GM21381 (cell line): ENCODE results near the gene TRIM38.

Experiments
- ATAC-seq: cut with Tn5 transposase; IDR thresholded peaks from one replicate; pipeline ENCODE4 v1.9.1; 2021; ENCODE audit warnings: mild to moderate bottlenecking, moderate library complexity; ENCODE audit not compliant: unreplicated experiment

Gene TRIM38

DNA sequence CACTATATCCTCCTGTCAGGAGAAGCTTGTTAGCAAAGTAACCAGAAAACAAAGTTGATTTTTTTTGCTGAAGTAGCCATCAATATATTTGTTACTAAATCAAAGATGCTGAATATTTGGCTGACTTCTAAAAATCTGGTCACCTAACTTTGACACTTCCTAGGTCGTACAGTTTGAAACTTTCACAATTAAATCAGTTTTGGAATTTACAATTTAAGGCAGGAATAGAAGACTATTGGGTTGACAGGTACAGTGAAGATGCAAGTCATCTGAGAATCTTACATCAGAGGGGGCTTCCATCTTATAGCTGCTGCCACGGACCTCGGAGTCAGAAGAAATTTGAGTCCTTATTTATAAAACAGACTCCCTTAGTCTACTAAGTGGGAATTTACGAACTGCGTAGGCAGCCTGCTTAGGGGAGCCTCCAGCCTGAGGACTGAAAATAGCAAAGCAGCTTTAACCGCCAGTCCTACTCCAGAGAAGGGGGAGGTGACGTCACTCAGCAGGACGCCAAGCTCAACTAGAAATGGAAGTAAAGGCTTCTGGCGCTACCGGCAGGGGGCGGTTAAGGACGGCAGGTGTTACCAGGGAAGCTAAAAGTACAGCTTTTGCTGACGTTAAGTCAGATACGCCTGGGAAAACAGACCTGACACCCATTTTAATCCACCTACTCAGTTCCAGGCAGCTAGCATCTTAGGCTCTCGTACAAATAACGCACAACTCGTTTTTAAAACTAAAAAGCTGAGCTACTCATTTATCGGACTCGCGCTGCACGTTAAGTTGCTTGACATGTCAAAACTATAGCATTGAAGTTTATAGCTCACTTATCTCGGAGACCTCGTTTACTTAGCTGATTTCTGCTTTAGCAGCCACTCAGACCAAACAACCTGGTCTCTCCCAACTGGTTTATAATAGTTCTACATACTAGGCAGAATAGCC, 63.6 kb downstream of the TRIM38 start:
- peak; percentile 32 for ATAC-seq

DNA sequence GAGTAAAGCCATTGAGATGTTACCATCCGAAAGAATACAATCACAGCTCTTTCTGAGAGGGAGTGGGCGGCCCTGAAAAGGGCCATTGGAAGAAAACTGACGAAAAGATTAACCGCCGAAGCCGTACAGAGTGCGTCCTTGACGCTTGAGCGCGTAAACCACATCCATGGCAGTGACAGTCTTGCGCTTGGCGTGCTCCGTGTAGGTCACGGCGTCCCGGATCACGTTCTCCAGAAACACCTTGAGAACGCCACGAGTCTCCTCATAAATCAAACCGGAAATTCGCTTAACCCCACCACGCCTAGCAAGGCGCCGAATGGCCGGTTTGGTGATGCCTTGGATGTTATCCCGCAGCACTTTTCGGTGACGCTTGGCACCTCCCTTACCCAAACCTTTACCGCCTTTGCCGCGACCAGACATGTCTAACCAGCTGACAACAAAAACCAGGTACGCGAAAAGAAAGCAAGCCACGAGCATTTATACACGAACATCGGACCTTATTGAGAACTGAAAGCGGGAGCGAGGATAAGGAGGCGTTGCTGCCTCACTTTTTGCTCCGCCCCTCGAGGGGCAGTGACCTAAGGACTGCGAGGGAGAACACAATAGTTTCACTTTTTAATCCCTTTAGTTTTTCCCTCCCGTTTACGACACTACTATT, 64.4 kb downstream of the TRIM38 start:
- ATAC-seq = peak; percentile 45

DNA sequence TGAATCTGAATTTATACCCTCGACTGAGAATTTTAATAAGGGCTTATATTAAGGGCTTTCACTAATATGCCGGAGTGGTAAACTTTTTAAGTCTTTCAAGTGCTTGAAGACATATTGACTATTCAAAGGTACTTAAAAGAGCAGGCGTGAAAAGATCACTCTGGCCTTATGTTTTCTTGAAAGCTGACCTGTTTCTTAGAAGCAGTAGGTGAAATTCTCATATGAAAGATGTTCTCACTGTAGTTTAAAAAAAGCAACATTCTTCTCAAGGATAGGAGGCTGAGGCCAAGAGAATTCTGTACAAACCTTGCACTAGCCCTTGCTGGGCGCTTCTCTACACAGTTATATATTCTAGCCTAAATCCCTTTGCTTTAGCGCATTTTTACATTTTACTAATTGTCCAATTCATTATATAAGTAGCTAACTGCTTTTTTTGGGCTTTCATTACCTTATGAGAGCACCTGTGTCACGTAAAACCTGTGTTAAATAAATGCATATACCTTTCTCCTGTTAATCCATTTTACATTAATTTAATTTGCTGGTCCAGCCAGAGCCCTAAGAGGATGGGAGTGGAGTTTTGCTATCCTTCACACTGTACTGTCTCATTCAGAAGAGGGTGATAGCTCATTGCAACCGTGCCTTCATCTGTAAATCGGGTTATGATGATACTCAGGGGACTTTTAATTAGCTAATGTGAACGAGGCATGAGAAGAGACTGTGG, 65.0 kb downstream of the TRIM38 start:
- ATAC-seq = no peak

DNA sequence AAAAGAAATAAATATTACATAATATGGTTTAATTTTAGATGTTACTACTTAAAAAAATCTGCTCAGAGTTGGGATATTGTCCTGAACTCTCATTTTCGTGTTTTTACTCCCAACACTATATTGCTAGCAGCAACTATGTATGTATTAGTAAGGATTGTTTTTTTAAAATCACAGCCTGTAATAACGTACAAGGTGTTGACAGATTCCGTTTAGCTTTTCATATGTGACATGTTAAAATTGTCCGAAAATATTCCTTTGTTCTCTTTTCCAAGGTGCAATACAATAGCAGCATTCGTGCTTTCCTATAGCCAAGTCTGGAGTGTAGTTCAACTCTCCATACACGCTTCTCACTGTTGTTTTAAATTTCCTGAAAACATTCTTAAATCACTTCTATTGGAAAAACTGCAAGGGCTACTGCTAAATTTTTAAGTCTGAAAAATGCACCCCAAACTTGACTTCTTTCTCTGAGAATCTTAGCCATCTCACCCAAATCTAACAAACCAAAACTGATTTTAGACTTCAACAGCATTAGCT, 65.7 kb downstream of the TRIM38 start:
- ATAC-seq = no peak

DNA sequence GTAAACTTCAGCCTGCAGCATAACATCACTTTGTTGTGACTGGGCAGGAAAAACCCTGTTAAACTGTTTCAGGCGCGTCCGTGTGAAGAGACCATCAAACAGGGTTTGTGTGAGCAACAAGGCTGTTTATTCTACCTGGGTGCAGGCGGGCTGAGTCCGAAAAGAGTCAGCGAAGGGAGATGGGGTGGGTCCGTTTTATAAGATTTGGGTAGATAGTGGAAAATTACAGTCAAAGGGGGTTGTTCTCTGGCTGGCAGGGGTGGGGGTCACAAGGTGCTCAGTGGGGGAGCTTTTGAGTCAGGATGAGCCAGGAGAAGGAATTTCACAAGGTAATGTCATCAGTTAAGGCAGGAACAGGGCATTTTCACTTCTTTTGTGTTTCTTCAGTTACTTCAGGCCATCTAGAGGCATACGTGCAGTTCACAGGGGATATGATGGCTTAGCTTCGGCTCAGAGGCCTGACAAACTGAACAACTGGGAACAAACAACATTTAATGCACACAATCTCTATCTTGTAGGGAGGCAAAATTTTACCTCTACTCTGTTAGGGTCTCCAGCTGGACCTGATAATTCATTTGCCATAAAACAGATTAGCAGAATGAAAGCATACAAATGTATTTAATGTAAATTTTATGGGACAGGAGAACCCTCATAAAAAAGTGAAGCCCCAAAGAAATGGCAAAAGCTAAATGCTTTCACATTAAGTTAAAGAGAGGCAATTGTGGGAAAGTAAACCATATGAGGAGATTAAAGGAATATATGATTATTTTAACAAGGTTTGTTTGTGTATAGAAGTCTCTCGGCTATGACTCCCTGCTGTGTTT, 66.4 kb downstream of the TRIM38 start:
- ATAC-seq = no peak

DNA sequence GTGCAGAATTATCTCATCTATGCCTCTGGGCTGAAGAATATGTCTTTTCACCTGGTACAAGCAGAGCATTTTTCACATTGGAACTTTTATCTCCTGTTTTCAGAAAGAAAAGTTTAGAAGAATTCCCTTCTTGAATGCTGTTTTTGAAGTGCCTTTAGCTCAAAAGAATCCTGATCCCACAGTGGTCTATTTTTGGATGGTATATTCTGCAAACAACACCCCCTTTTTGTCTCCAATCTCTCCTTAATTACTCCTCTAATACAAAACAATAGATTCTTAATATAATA, 66.9 kb downstream of the TRIM38 start:
- ATAC-seq = no peak

DNA sequence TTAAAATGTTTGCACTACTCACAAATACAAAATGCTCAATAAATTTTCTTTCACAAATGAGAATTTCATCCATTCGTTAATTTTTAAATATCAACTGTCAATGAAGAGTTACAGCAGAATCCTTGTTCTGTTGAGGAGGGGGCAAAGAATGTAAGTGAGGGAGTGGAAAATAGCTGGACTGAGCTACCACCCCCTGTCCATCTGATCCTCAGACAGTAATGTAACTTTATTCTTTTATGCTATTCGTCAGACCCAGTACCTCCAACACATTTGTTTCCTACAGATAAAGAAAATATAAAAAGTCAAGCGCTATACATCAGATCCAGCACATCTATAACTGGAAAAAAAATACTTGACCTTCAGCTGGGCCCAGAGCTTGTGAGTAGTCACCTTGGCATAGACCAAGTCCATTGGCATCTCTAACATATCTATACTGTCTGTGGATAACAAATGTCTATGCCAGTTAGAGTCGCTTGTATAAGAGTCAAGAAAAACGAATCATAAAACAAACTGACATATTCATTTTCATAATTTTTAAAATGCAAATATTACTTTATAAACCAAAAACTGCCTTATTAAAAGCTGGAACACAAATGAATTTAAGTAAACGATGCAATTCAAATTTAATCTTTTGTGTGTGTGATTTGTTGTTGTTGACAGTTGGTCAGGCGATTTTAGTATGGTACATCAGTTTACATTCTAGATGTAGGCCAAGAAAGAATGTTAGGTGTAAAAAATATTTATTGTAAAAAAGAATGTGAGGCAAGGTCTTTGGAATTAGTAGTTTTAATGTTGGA, 67.5 kb downstream of the TRIM38 start:
- ATAC-seq = no peak

DNA sequence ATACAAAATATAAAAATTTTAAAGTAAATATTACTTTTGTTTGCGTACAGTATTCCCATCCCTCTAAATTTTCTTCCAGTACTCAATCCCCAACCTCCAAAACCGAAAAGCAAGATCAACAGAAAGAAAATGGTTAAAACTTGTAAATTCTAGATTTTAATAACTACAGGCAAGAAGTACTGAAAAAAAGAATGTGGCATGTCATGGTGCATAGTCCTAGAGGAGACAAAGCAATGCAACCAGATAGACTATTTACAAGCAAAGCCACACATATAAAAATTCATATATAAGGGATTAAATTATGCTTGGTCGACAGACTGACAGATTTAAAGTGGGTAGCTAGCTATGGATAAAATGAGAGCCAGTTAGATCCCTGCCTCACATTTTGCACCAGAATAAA, 68.1 kb downstream of the TRIM38 start:
- no peak for ATAC-seq

DNA sequence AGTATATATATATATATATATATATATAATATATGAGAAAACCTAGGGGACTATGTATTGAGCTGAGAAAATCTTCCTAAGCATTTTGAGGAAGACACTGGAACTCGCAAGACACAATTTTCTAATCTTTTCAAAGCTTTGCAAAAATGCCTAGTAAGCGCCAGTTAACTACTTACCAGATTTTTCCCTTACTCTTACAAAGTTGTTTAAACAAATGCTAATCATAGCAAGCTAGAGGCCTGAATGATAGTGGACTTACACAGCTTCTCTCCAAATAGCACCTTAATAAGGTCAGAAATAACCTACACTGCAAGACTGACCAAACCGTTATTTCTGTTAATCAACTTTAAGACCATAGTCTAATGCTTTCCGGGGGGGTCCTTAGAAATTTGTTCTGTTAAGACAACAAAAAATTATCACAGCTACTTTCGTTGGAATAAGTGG, 68.6 kb downstream of the TRIM38 start:
- ATAC-seq = no peak

DNA sequence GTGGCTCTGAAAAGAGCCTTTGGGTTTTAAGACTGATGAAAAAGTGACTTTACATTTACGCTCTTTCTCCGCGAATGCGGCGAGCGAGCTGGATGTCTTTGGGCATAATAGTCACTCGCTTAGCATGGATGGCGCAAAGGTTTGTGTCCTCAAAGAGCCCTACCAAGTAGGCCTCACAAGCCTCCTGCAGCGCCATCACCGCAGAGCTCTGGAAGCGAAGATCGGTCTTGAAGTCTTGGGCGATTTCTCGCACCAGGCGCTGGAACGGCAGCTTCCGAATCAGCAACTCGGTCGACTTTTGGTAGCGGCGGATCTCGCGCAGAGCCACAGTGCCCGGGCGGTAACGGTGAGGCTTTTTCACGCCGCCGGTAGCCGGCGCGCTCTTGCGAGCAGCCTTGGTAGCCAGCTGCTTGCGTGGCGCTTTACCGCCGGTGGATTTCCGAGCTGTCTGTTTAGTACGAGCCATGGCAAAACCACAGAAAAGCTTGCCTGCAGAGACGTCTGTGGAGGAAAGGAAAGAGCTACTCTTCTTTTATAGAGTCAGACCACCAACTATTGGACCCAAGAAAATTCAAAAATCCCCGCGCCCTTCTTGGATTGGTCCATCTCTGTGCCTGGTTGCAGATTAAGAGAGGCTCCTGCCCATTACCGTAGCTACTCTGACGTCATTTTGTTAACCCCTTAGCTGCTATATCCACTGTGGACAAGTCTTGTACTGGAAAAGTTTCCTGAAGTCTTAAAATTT, 69.2 kb downstream of the TRIM38 start:
- peak; percentile 42 for ATAC-seq

- no peak for ATAC-seq
Measured at GRCh38 chr6:26032340-26033084, 69.9 kb downstream of the TRIM38 start.

GRCh38 chr6:26033085-26033940, 70.7 kb downstream of the TRIM38 start:
- ATAC-seq = peak; percentile 64

DNA sequence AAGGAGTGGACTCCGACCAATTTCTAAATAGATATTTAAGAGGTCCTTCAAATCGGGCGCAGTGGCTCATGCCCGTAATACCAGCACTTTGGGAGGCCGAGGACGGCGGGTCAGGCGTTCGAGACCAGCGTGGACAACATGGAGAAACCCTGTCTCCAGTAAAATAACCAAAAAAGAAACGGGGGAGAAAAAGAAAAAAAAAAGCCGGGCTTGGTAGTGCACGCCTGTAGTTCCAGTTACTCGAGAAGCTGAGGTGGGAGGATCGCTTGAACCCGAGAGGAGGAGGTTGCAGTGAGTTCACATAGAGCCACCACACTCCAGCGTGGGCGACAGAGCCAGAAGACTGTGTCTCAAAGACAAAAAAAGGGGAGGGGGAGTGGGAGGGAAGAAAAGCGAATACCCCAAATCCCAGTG, 71.3 kb downstream of the TRIM38 start:
- no peak for ATAC-seq

GRCh38 chr6:26034905-26035304, 72.3 kb downstream of the TRIM38 start:
- ATAC-seq = no peak
